ENCODE results near the gene LGALSL.

The LGALSL gene

DNA sequence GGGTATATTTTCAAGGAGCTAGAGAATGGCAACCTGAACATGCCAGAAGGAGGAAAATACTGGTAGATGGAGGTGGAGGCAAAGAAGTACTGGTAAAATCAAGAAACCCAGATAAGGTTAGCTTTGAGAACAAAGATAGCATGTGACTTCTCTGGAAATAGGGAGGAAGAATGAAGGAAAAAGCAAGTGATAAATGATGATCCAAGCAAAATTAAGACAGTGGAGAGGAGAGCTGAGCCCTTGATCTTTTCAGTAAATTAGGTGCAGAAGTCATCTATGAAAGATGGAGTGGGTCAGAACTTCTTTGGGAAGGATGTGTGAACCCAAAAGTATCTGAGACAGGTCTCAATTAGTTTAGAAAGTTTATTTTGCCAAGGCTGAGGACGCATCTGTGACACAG lies 44.5 kb downstream of the LGALSL start:
- DNase-seq (ENCODE audit: low spot score), result no peak

GRCh38 chr2:64500549-64500948 lies 46.6 kb downstream of the LGALSL start:
- DNase-seq (ENCODE audit: low spot score), result no peak

- DNase-seq (ENCODE audit: low spot score), result no peak
These were observed 48.0 kb downstream of the LGALSL start for GRCh38 chr2:64501946-64502345.

DNA sequence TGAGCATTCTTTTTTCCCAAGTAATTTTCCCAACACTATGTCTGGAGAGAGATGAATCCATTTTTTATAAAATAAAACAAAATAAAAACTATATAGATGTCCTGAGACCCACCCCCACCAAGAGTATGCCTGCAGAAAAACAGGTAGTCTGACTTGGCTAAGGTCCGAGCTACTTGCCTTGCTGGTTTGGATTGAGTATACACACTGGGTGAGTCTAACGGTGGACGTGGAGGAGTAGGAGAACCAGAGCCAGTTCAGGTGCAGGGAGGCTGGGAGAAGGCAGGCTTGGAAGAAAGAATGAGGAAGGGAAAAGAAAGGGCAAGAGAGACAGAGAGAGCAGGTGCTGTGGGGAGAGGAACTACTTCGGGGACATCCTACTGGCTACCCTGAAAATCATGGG lies 48.9 kb downstream of the LGALSL start:
- no peak for DNase-seq (ENCODE audit: low spot score)

GRCh38 chr2:64504774-64505720 lies 51.1 kb downstream of the LGALSL start:
- DNase-seq (ENCODE audit: low spot score), result no peak

DNA sequence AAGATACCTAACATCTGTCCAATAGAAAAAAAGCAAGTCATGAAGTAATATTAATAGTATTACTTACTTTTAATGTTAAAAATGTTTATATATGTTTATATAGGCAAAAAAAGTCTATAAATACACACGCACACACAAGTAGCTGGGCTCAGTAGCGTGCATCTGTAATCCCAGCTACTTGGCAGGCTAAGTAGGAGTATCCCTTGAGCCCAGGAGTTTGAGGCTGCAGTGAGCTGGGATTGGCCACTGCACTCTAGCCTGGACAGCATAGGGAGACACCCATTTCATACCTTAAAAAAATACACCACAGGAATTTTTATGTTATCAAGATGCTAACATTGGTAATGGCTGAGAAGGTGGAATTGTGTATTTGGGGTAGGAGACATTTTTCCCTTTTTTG lies 52.7 kb downstream of the LGALSL start:
- DNase-seq (ENCODE audit: low spot score), result no peak

All from iPS-NIHi11 (cell line).